Measurements from ENCODE around the gene CGA. TPM values are rescaled to one million over a fixed set of nuclear protein-coding genes. Genes with fewer than 3 reads are reported as not detected.

CGA gene
- total RNA-seq, 1 donor: not detected

GRCh38 chr6:87059943-87060342 lies 35.0 kb downstream of the CGA start:
- no peak overlapping the region for H3K4me3 ChIP-seq (ENCODE audit: low read depth, low read length)
- no peak for DNase-seq (ENCODE audit: low read depth)
- TF ChIP-seq CTCF (IDR thresholded peaks at IDR 0.05; ENCODE audit: insufficient read depth, low read length): no peak

- H3K4me3 ChIP-seq (ENCODE audit: low read depth, low read length): no peak overlapping the region
- DNase-seq (ENCODE audit: low read depth): no peak
- no peak for TF ChIP-seq CTCF (IDR thresholded peaks at IDR 0.05; ENCODE audit: insufficient read depth, low read length)
Observed at GRCh38 chr6:87054143-87054833, 40.6 kb downstream of the CGA start.

- no peak overlapping the region for H3K4me3 ChIP-seq (ENCODE audit: low read depth, low read length)
- no peak for TF ChIP-seq CTCF (IDR thresholded peaks at IDR 0.05; ENCODE audit: insufficient read depth, low read length)
- DNase-seq (ENCODE audit: low read depth): no peak
Observed at GRCh38 chr6:87053312-87053711, 41.6 kb downstream of the CGA start.

- no peak for DNase-seq (ENCODE audit: low read depth)
- no peak for TF ChIP-seq CTCF (IDR thresholded peaks at IDR 0.05; ENCODE audit: insufficient read depth, low read length)
Observed at GRCh38 chr6:87049779-87050178, 45.1 kb downstream of the CGA start.

GRCh38 chr6:87045521-87046075 lies 49.3 kb downstream of the CGA start:
- no peak for TF ChIP-seq CTCF (IDR thresholded peaks at IDR 0.05; ENCODE audit: insufficient read depth, low read length)
- no peak for DNase-seq (ENCODE audit: low read depth)
- no peak overlapping the region for H3K4me3 ChIP-seq (ENCODE audit: low read depth, low read length)

More at GRCh38 chr6:87049779-87050178, 45.1 kb downstream of the CGA start:
- no peak overlapping the region for H3K4me3 ChIP-seq (ENCODE audit: low read depth, low read length)

GRCh38 chr6:87040729-87041128 lies 54.2 kb downstream of the CGA start:
- TF ChIP-seq CTCF (IDR thresholded peaks at IDR 0.05; ENCODE audit: insufficient read depth, low read length): no peak
- H3K4me3 ChIP-seq (ENCODE audit: low read depth, low read length): no peak overlapping the region
- no peak for DNase-seq (ENCODE audit: low read depth)

Other genes with a start within 250 kb of the CGA start
- gene HTR1E, start 157.6 kb downstream of the CGA start, total RNA-seq (ENCODE audit: low replicate concordance): not detected in 2 replicates
- 34.7 and 42.6 TPM in 2 replicates for gene ZNF292, start 60.5 kb upstream of the CGA start, total RNA-seq (ENCODE audit: low replicate concordance)
- 5.4 and 9.7 TPM in 2 replicates for gene SMIM8, start 227.5 kb upstream of the CGA start, total RNA-seq (ENCODE audit: low replicate concordance)
- gene GJB7, start 234.2 kb upstream of the CGA start, total RNA-seq (ENCODE audit: low replicate concordance): not detected in 2 replicates
- gene C6orf163, start 249.7 kb upstream of the CGA start, total RNA-seq (ENCODE audit: low replicate concordance): 3.9 and 5.2 TPM in 2 replicates

Data from fibroblast of the aortic adventitia (primary cell).